BJ (cell line): ENCODE data around the gene MIPOL1. TPM values are rescaled to one million over a fixed set of nuclear protein-coding genes. Genes with fewer than 3 reads are reported as not detected.

Experiments
- CTCF ChIA-PET: fragments of 350-600 bp; formaldehyde crosslinking; extraction: SDS; loops from one replicate; lab custom pipeline; 2021; ENCODE audit warnings: antibody characterized with exemption, inconsistent platforms; lab: Yijun Ruan, JAX
- POLR2A ChIA-PET: fragments of 300-600 bp; sonication (Branson Sonifier 250); formaldehyde crosslinking; extraction: SDS; loops from one replicate; lab custom pipeline; 2021; ENCODE audit warnings: antibody characterized with exemption; lab: Charles Lee
- DNase-seq: peaks from one replicate; pipeline ENCODE4 v3.0.0-alpha.2; 2011; ENCODE audit warnings: low read depth
- H3K27me3 ChIP-seq: 2 replicates; pipeline ENCODE4 v1.6.0; 2011; ENCODE audit warnings: low read length; ENCODE audit not compliant: control insufficient read depth, insufficient read depth
- H3K36me3 ChIP-seq: 2 replicates; pipeline ENCODE4 v1.5.1; 2011; ENCODE audit warnings: low read length; ENCODE audit not compliant: control insufficient read depth, insufficient read depth
- H3K4me3 ChIP-seq: 2 replicates; pipeline ENCODE4 v1.5.1; 2011; ENCODE audit warnings: low read depth, mild to moderate bottlenecking, control low read depth, low read length
- CTCF ChIP-seq: IDR thresholded peaks from 2 replicates; pipeline ENCODE4 v1.5.1; 2011; ENCODE audit warnings: low read depth, mild to moderate bottlenecking, control low read depth, inconsistent platforms, low read length, moderate library complexity; ENCODE audit not compliant: insufficient read depth
- polyA plus RNA-seq: library from polyadenylated mRNA; depleted of rRNA; stranded (reverse); fragments of >200 nt; gene quantifications from 2 replicates; pipeline ENCODE4 v1.2.3, GENCODE V29; 2011

Gene MIPOL1
- polyA plus RNA-seq, 1 experiment: 1.1 TPM

- POLR2A ChIA-PET: no interaction called here
- H3K4me3 ChIP-seq: peak overlapping the region; percentile 55
- TF ChIP-seq CTCF: no peak
- no peaks in the 10 kb centered on the region for H3K36me3 ChIP-seq
- DNase-seq: no peak
- H3K27me3 ChIP-seq: no peaks in the 10 kb centered on the region
- CTCF ChIA-PET: interaction anchor here (0.7 to 1.1 kb wide), 5 partner anchors 9 to 34 kb away, joined by 3 to 4 read pairs (median 3); no protein-coding TSS in a partner anchor
Observed at GRCh38 chr14:37198273-37198598, 499 bp downstream of the MIPOL1 start.

GRCh38 chr14:37198907-37199306 is 1.2 kb downstream of the MIPOL1 start:
- TF ChIP-seq CTCF: no peak

GRCh38 chr14:37201724-37202123 is 4.0 kb downstream of the MIPOL1 start:
- Histone ChIP-seq H3K4me3 (no peak overlapping the region), H3K27me3 (no peaks in the 10 kb centered on the region), H3K36me3 (no peaks in the 10 kb centered on the region)
- CTCF ChIA-PET: interaction anchor here (0.7 to 2.2 kb wide), 2 partner anchors 29 to 266 kb away, joined by 3 to 10 read pairs; no protein-coding TSS in a partner anchor
- POLR2A ChIA-PET: no interaction called here
- DNase-seq: no peak
- TF ChIP-seq CTCF: no peak

More at GRCh38 chr14:37198907-37199306, 1.2 kb downstream of the MIPOL1 start:
- no peaks in the 10 kb centered on the region for H3K36me3 ChIP-seq
- no peak for DNase-seq
- no peak overlapping the region; the same call in 1 of the 2 replicates for H3K4me3 ChIP-seq
- CTCF ChIA-PET: interaction anchor here (1.0 kb wide), 2 partner anchors 8 to 31 kb away, joined by 3 to 4 read pairs; no protein-coding TSS in a partner anchor
- H3K27me3 ChIP-seq: no peaks in the 10 kb centered on the region
- POLR2A ChIA-PET: no interaction called here

GRCh38 chr14:37202265-37202664 is 4.5 kb downstream of the MIPOL1 start:
- no peak for DNase-seq
- no peaks in the 10 kb centered on the region for H3K27me3 ChIP-seq
- no peak for TF ChIP-seq CTCF
- CTCF ChIA-PET: interaction anchor here (0.7 kb wide), 1 partner anchor 266 kb away, joined by 3 read pairs; no protein-coding TSS in a partner anchor
- H3K36me3 ChIP-seq: no peaks in the 10 kb centered on the region
- POLR2A ChIA-PET: no interaction called here
- no peak overlapping the region for H3K4me3 ChIP-seq

GRCh38 chr14:37202812-37203211 is 5.1 kb downstream of the MIPOL1 start:
- Histone ChIP-seq H3K4me3 (no peak overlapping the region), H3K36me3 (no peaks in the 10 kb centered on the region), H3K27me3 (no peaks in the 10 kb centered on the region)
- CTCF ChIA-PET: no interaction called here
- TF ChIP-seq CTCF: no peak
- no peak for DNase-seq
- POLR2A ChIA-PET: no interaction called here
